GM19238 (cell line): ENCODE data around the gene ZNF90.
"Not testable (repeated sequence)": the region's sequence is repeated elsewhere in the genome, so short reads cannot be mapped to it uniquely, and the experiment has no call there.

Experiments
- DNase-seq: peaks from one replicate; pipeline ENCODE4 v3.0.0; 2011; ENCODE audit warnings: low spot score; ENCODE audit not compliant: insufficient read length

ZNF90 gene

DNA sequence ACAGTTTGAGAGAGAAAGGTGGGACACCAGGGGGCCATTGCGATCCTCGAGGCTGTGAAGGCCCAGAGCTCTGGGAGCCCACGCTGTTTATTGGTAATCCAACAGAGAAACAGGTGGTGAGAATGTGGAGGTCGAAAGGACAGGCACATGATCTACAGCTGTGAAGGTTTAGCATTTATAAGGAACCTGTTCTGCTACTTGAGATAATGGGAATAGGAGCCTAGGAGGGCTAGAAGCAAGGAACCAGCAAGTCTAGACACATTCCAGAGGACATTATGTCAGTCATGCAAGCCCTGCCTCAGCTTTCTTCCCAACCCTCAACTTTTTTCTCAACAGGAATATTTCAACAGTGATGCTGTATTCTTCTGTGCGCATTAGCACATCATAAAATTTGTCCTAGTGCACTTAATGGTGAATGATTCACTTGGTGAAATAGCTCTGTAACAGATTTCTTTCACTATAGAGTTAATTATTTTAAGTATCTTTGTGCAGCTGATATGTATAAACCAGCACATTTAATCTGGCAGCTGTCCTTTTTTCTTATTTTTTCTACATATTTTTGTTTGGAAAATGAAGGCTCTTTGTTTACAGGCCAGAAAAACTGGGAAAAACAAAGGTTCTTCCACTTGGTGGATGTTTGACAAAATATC lies 25.4 kb downstream of the ZNF90 start:
- no peak for DNase-seq

DNA sequence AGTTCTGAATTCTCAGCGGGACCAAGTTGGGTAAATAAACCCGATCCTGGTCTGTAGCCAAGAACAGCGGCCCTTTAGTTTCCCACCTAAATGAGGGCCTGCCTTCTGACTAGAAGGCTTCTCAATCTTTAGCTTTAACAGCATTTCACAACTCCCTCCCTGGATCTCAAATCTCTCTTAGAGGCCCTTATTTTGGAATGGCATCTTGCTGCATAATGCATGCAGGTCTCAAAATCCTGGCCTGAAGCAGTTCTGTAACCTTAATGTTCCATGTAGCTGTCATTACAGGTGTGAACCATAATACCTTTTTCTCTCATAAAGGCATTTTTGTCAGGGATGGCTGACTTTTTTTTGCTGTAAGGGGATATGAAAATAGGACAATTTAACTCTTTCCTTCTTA lies 29.5 kb downstream of the ZNF90 start:
- no peak for DNase-seq

DNA sequence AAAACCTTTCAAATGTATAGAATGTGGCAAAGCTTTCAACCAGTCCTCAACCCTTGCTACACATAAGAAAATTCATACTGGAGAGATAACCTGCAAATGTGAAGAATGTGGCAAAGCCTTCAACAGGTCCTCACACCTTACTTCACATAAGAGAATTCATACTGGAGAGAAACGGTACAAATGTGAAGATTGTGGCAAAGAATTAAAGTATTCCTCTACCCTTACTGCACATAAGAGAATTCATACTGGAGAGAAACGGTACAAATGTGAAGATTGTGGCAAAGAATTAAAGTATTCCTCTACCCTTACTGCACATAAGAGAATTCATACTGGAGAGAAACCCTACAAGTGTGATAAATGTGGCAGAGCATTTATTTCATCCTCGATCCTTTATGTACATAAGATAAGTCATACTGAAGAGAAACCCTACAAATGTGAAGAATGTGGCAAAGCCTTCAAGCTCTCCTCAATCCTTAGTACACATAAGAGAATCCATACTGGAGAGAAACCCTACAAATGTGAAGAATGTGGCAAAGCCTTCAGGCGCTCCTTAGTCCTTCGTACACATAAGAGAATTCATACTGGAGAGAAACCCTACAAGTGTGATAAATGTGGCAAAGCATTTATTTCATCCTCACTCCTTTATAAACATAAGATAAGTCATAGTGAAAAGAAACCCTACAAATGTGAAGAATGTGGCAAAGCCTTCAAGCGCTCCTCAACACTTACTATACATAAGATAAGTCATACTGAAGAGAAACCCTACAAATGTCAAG lies 40.5 kb downstream of the ZNF90 start:
- not testable (repeated sequence) for DNase-seq

DNA sequence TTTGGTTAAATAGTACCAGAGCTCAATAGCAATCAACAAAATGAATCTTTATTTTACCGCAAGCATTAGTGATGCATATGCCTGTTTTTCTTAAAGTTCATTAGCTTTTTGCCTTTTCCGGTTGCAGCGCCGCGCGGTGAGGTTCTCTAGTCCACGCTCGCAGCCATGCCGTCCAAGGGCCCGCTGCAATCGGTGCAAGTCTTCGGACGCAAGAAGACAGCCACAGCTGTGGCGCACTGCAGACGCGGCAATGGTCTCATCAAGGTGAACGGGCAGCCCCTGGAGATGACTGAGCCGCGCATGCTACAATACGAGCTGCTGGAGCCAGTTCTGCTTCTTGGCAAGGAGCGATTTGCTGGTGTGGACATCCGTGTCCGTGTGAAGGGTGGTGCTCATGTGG lies 47.1 kb downstream of the ZNF90 start:
- no peak for DNase-seq

DNA sequence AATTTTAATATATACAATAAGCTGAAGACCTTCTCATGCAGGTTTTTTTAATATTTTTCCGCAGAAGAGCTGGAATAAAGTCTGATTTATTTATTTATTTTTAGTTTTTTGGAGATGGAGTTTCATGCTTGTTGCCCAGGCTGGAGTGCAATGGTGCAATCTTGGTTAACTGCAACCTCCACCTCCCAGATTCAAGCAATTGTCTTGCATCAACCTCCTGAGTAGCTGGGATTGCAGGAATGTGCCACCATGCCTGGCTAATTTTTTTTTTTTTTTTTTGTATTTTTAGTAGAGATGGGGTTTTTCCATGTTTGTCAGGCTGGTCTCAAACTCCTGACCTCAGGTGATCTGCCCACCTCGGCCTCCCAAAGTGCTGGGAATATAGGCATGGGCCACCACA lies 55.1 kb downstream of the ZNF90 start:
- not testable (repeated sequence) for DNase-seq

DNA sequence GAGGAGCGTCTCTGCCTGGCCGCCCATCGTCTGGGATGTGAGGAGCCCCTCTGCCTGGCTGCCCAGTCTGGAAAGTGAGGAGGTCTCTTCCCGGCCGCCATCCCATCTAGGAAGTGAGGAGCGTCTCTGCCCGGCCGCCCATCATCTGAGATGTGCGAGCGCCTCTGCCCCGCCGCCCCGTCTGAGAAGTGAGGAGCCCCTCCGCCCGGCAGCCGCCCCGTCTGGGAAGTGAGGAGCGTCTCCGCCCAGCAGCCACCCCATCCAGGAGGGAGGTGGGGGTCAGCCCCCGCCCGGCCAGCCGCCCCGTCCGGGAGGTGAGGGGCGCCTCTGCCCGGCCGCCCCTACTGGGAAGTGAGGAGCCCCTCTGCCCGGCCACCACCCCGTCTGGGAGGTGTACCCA lies 59.9 kb downstream of the ZNF90 start:
- not testable (repeated sequence) for DNase-seq

DNA sequence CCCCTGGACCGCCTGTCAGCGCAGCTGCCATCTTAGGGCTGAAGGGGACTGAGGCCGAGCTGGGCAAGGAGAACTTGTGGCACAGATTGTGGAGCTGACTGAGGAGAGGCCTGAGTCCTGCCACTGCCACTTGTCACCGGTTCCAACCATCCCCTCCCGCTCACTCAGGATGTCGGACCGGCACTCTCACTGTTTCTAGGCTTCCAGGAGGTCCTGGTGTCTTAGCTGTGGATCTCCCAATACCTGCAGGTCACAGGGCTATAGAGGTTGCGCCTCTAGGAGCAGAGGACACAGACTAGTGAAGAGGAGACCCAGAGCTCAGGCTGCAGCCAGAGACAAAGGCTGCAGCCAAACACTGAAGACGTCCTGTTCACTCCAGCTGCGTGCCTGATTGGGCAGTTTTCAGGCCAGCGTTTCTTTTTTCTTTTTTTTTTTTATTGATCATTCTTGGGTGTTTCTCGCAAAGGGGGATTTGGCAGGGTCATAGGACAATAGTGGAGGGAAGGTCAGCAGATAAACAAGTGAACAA lies 73.9 kb downstream of the ZNF90 start:
- DNase-seq = no peak

DNA sequence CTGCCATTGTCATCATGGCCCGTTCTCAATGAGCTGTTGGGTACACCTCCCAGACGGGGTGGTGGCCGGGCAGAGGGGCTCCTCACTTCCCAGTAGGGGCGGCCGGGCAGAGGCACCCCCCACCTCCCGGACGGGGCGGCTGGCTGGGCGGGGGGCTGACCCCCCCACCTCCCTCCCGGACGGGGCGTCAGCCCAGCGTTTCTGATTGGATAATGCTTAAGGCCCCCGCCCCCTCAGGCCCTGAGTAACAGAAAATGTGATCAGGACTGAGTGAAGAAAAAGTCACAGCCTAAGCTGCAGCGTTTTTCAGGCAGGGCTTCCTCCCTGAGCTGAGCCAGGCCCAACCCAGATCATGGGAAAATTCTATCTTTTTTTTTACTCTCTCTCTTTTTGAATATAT lies 74.7 kb downstream of the ZNF90 start:
- not testable (repeated sequence) for DNase-seq

DNA sequence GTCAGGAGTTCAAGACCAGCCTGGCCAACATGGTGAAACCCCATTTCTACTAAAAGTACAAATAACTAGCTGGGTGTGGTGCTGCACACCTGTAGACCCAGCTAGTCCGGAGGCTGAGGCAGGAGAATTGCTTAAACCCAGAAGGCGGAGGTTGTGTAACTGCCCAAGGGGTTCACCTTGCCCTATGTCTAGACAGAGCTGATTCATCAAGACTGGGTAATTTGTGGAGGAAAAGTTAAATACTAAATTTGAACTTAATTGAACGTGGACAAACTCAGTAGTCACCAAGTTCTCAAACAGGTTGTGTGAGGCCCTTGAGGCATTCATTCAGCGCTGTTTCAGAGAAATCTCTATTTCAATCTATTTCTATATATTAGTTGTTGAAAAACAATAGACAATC lies 75.5 kb downstream of the ZNF90 start:
- DNase-seq = no peak

DNA sequence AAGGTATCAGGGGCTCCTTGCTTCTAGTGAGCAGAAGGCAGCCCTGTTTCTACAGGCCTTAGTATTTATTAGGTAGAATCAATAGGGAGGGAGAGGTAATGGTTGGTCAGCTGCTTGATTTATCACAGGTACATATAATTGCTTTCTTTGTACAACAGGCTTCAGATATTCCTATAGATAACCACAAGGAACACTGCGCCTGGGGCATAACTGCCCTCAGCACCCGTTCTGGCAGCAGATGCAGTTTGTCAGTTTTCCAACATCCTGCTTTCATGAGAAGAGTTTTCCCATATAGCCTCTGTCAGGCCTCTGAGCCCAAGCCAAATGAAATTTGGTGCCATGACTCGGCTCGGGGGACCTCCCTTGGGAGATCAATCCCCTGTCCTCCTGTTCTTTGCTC lies 76.8 kb downstream of the ZNF90 start:
- no peak for DNase-seq

DNA sequence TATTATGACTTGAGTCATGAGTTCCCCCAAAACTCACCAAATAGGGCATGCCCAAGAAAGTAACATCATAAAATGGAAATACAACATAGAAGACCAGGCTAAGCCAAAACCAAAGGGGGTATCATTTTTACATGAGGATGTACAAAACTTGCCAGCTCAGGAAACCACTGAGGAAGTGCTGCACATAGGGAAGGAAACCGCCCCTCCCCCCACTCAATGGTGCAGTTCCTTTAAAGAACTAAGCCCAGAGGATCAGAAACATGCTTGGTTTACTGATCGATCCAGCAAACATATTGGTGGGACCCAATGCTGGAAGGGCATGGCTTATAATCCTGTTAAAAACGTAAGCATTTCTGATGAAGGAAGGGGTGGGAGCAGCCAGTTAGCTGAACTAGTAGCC lies 85.0 kb downstream of the ZNF90 start:
- DNase-seq = no peak

DNA sequence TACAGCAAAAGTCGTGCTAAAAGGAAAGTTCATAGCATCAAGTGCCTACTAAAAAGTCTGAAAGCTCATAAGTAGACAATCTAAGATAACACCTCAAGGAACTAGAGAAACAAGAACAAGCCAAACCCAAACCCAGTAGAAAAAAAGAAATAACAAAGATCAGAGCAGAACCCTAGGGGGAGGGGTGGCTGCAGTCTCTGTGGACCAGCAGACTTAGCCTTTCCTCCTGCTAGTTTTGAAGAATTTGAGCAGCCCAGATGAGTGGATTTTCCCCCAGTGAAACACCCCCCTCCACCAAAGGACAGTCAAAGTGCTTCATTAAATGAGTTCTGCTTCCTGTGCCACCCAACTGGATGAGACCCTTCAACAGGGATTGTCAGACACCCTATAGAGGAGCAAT lies 86.7 kb downstream of the ZNF90 start:
- no peak for DNase-seq

DNA sequence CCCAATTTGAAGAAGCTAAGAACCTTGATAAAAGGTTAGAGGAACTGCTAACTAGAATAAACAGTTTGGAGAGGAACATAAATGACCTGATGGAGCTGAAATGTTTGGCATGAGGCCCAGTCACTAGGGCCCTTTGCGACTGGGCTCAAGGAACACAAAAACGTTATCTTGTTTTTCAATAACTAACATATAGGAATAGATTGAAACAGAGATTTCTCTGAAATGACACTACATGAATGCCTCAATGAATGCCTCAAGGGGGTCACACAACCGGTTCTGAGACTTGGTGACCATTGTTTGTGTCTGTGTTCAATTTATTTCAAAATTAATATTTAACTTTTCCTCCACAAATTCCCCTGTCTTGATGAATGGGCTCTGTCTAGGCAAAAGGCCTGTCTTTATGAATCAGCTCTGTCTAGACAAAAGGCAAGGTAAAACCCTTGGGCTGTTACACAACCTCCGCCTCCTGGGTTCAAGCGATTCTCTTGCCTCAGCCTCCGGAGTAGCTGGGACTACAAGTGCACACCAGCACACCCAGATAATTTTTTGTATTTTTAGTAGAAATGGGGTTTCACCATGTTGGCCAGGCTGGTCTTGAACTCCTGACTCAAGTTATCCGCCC lies 88.3 kb downstream of the ZNF90 start:
- no peak for DNase-seq

DNA sequence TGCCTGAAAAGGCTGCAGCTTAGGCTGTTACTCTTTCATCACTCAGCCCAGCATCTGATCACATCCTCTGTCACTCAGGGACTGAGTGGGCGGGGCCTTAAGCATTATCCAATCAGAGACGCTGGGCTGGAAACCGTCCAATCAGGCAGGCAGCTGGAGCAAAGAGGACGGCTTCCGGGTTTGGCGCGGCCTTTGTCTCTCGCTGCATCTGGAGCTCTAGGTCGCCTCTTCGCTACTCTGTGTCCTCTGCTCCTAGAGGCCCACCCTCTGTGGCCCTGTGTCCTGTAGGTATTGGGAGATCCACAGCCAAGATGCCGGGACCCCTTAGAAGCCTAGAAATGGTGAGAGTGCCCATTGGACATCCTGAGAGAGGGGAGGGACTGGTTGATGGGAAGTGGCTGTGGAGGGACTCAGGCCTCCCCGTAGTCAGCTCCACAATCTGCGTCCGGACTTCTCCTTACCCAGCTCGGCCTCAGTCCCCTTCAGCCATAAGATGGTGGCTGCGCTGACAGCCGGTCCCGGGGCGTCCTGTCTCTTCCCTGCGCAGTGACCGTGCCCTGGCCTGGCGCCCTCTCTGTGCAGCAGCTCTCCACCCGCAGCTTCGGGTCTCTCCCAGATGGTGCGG lies 89.3 kb downstream of the ZNF90 start, which contains the start of gene ZNF486:
Gene ZNF486, plus strand, starts transcription at position 195 of the 625 bp plus-strand sequence. Its CDS starts 117 bp downstream, at position 312.
- DNase-seq = peak; percentile 46

DNA sequence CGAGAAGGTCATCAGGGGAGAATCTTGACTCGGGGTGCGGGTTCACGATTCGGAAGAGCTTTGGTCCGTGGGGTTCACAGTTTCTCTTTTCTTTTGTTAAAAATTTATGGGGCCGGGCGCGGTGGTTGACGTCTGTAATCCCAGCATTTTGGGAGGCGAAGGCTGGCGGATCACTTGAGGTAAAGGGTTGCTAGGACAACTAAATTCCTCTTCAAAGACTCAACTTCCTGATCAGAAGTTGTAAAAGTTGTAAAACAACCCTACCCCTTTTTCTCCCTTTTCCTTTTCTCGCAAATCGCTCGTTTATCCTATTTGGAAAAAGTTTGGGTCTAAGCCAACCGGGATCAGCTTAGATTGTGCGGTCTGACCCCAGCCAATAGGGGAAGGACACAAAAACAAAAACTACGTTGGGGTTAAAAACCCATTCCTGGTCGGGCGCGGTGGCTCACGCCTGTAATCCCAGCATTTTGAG lies 89.9 kb downstream of the ZNF90 start:
- no peak for DNase-seq
